ENCODE data around the gene ZNF385B.

The ZNF385B gene

GRCh38 chr2:179861416-179862067 lies at the start of gene ZNF385B:
ZNF385B (minus strand) TSS chr2:179861612.
- in situ Hi-C loops (cut with HindIII; ENCODE audit: low sequenced_read_pairs) = no loop called here
- TF ChIP-seq, protein P1, sequence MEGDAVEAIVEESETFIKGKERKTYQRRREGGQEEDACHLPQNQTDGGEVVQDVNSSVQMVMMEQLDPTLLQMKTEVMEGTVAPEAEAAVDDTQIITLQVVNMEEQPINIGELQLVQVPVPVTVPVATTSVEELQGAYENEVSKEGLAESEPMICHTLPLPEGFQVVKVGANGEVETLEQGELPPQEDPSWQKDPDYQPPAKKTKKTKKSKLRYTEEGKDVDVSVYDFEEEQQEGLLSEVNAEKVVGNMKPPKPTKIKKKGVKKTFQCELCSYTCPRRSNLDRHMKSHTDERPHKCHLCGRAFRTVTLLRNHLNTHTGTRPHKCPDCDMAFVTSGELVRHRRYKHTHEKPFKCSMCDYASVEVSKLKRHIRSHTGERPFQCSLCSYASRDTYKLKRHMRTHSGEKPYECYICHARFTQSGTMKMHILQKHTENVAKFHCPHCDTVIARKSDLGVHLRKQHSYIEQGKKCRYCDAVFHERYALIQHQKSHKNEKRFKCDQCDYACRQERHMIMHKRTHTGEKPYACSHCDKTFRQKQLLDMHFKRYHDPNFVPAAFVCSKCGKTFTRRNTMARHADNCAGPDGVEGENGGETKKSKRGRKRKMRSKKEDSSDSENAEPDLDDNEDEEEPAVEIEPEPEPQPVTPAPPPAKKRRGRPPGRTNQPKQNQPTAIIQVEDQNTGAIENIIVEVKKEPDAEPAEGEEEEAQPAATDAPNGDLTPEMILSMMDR (IDR thresholded peaks at IDR 0.05; ENCODE audit: low read depth, low read length) = no peak
- peak; percentile 22 for DNase-seq (ENCODE audit: low read depth, low spot score)
- peak within 1 kb of the TSS; percentile 53 for H3K4me3 ChIP-seq (ENCODE audit: low read depth, low read length)

DNA sequence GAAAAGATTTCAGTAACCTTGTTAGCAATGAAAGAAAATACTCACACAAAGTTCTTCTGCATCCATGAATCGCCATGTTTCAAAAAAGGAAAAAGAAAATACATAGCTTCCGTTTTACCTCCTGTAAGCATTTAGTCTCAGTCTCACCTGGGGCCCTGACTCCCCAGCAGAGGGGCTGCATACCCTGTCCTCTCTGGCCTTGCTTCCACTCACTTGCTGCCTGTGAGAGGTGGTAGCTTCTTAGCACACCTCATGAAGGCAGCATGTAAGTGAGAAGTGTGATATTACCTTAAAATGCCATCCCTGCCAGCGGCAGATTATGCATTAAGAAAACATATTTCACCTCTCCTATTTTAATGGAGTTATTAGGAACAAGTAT lies 49.3 kb upstream of the ZNF385B start:
- TF ChIP-seq, protein P1 (IDR thresholded peaks at IDR 0.05; ENCODE audit: low read depth, low read length) = no peak
- no peak overlapping the region for H3K4me3 ChIP-seq (ENCODE audit: low read depth, low read length)

DNA sequence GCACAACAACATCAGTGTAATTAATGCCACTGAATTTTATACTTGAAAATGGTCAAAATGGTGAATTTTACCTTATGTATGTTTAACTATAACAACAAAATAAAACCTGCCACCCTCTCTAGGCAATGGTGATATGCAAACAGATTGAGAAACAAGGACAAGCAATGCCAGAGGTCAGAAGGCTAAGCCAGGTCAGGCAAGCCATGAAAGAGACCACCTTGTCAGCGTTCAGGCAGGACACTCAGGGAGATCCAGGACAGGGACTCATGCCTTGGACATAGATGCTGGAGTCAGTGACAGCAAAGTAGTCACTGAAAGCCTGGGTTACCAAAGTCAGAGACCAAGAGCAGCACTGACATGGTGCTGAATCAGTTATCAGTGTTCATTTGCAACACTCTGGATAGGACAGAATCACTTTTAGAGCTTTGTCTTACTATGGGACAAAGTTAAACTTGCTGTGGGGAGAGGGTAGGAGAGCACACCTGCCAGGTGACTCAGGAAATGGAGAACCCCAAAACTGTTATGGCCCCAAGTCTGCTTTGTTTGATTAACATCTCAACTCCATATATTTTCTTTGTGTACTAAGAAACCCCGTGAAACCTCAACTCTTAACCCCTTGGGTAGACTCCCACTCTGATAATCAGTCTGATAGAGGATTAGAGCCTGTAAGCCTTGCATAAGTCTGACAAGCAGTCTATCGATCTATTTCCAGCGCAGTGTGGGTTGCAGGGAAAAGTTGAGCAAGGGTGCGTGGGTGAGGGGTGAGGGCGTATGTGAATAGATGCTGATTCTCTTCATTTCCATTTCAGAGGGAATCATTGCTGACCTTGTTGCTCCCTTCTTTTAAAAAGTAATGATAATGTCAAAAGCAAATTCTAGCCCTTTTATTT lies 48.7 kb upstream of the ZNF385B start:
- in situ Hi-C loops (cut with HindIII; ENCODE audit: low sequenced_read_pairs) = no loop called here
- TF ChIP-seq, protein P1 (IDR thresholded peaks at IDR 0.05; ENCODE audit: low read depth, low read length) = no peak
- no peak for DNase-seq (ENCODE audit: low read depth, low spot score)
- no peak overlapping the region for H3K4me3 ChIP-seq (ENCODE audit: low read depth, low read length)

More for the DNA sequence above, 49.3 kb upstream of the ZNF385B start:
- DNase-seq (ENCODE audit: low read depth, low spot score) = no peak
- in situ Hi-C loops (cut with HindIII; ENCODE audit: low sequenced_read_pairs) = no loop called here

- in situ Hi-C loops (cut with HindIII; ENCODE audit: low sequenced_read_pairs) = no loop called here
Measured at GRCh38 chr2:179900655-179901054, 39.2 kb upstream of the ZNF385B start.

GRCh38 chr2:179899666-179900065 lies 38.3 kb upstream of the ZNF385B start:
- H3K4me3 ChIP-seq (ENCODE audit: low read depth, low read length) = no peak overlapping the region
- no peak for DNase-seq (ENCODE audit: low read depth, low spot score)
- in situ Hi-C loops (cut with HindIII; ENCODE audit: low sequenced_read_pairs) = no loop called here
- TF ChIP-seq, protein P1 (IDR thresholded peaks at IDR 0.05; ENCODE audit: low read depth, low read length) = no peak

More at GRCh38 chr2:179900655-179901054, 39.2 kb upstream of the ZNF385B start:
- TF ChIP-seq, protein P1 (IDR thresholded peaks at IDR 0.05; ENCODE audit: low read depth, low read length) = no peak
- no peak overlapping the region for H3K4me3 ChIP-seq (ENCODE audit: low read depth, low read length)
- DNase-seq (ENCODE audit: low read depth, low spot score) = no peak

DNA sequence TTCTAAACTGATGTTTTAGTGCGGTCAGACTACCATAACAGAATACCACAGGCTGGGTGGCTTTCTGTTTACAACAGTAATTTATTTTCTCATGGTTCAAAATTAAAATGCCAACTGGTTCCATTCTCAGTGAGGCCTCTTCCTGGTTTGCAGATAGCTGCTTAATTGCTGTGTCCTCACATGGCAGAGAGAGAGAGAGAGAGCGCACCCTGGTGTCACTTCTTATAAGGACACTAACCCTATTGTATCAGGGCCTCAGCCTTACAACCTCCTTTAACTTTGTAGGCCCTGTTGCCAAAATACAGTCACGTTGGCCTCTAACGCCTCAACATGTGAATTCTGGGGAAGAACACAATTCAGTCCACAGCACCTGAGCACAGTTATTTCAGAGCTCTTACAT lies 37.5 kb upstream of the ZNF385B start:
- in situ Hi-C loops (cut with HindIII; ENCODE audit: low sequenced_read_pairs) = no loop called here

More for the DNA sequence above, 37.5 kb upstream of the ZNF385B start:
- TF ChIP-seq, protein P1 (IDR thresholded peaks at IDR 0.05; ENCODE audit: low read depth, low read length) = peak; percentile 37
- H3K4me3 ChIP-seq (ENCODE audit: low read depth, low read length) = no peak overlapping the region
- peak; percentile 28 for DNase-seq (ENCODE audit: low read depth, low spot score)

Measured in astrocyte of the spinal cord (primary cell).